DMS53 (cell line): ENCODE data around the gene SPINK1.
"Not testable (repeated sequence)": the region's sequence is repeated elsewhere in the genome, so short reads cannot be mapped to it uniquely, and the experiment has no call there.

ENCODE experiments used
- DNase-seq: peaks from one replicate; lab custom pipeline; 2025; lab: John Stamatoyannopoulos, UW

The SPINK1 gene

DNA sequence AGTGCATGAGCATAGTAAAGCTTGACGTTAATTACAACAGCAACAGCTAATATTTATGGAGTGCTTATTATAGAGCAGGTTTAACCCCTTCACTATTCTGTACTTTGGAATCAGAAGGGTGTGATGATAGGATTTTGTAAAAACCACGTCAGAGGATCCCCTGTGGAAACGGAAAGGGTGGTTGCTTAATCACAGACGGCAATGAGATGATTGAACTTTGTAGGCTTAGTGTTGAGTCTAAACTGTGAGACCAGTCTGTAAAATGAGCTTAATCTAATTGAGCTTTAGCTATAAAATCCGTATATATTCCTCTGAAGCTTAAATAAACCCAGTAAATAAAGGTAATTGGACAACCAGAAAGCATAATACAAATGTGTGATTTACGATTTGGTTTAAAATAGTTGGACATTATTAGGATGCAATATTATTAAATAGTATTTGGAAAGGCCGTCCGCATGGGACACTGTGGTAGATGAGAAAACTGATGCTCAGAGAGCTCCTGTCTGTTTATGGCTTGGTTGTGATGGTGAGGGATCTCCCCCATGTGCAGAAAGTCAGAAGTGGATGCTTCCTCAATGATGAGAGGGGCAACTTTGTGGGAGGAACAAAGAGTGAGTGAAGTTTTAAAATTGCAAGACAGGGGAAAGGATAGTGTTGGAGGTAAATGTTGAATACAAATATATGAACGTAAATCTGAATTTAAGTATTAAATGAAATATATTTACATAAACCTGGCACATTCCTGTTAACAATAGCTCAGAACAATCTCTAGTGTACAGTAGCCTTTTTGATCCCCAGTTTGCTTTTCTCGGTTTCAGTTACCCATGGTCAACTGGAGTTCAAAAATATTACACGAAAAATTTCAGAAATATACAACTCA is 23.7 kb upstream of the SPINK1 start:
- DNase-seq, result no peak

DNA sequence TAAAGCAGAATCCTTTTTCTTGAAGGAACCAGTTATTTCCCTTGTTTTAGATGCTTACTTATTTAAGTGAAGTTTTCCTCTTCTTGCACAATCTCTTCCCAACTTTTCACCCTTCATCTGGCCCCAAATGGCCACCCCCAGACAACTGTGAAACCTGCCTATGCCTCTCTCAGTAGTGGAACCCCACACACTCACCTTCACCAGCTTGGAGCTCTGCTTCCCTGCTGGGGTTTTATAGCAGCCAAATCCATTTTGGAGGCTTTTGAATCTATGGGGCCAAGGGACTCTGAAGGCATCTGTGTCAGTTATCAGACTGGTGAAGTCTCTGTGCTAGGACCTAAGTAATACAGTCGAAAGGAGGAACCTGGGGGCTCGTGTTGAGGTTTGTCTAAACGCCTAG is 22.9 kb upstream of the SPINK1 start:
- DNase-seq, result no peak

DNA sequence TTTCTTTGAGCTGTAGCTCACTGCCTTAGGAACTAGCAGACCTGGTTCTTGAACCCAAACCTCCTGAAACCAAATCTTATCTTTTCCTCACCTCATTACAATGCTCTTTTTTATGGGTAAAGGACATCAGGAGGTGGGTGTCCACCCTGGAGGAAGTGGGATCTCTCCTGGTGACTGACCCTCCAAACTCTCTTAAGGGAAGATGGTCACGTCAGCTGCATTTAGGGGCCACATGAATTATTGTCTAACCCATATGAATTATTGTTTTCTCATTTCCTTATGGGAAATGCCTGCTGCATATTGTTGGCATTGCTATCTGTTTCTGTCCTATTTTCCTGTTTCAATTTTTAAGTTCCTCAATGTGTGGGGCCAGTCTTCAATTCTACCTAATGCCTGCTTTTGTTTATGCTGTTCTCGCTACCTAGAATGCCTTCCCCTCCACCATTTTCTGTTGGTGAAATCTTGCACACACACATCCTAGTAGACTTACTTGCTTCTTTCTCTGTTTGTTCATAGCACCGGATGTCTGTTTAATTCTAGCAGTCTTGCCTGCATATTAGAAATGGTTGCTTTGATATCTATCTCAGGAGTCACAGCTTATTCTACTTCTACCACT is 22.0 kb upstream of the SPINK1 start:
- DNase-seq, result no peak

GRCh38 chr5:147852365-147852764 is 20.9 kb upstream of the SPINK1 start:
- DNase-seq, result no peak

GRCh38 chr5:147851578-147851977 is 20.1 kb upstream of the SPINK1 start:
- no peak for DNase-seq

DNA sequence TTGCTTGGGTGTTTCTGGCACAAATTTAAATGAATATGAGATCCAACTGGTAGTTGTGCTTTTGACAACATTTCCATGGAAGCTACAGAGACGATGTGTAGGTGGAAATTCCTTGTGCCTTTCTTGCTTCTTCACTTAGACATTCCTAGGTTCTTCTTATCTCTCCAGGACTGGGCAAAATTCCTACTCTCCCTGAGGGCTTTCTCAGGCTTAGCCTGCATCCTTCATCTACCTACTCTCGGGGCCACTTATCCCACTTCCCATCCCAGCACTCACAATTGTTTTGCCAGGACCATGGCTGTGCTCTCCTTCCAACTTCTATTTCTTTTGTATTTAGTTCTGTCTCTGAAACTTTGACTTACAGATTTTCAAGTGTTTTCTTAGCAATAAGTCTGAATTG is 17.8 kb upstream of the SPINK1 start:
- no peak for DNase-seq

GRCh38 chr5:147845618-147846017 is 14.1 kb upstream of the SPINK1 start:
- DNase-seq, result no peak

DNA sequence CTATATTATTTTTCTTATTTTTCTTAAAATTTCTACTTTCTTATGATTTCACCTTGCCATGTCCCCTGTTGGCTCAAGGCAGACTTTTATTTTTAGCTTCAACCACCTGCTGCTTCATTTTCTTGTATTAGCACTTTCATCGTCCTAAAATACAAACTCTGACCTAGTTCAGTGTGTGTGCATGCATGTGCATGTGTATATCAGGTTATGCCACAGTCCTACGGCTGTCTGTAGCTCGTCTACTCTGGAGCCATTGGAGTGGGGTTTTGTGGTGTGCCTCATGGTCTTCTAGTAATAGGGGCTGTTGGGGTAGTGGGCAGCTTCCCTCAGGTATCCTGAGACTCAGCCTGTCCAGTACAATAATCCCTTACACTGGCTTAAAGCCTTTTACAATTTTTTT is 13.4 kb upstream of the SPINK1 start:
- DNase-seq, result no peak

DNA sequence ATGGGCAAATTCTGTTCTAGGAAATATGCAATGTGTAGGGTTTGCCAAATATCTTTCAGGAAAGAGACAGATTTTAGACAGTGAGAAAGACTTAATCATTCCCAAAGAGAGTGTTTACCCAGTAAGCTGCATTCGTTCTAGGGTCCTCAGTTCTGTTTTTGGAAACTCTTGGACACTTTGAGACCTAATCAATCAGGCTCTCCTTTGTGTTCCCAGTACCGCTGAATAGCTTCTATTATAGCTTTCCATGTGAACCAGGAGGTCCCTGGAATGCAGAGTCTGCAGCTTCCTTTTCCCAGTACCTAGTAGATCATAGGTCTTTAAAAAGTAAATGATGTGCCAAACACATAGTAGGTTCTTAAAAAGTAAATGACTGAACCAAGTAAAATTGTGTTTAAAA is 11.4 kb upstream of the SPINK1 start:
- DNase-seq, result no peak

DNA sequence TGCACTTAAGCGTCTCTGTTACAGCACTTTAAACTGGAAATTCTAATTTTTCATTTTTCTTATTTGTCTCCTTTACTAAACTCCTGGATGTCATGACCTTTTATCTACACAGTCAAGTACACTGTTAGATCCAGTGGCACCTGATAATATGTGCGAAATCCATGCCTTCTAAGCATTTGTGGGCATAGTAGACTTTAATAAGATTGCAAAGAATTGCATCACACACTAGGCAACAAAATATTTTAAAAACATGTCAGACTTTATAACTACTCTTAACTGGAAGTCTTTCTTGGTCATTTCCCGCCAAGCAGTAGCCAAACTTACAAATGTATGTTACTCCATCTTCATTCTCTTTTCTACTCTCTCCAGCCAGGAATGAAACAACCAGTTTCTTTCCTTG is 5.0 kb upstream of the SPINK1 start:
- DNase-seq, result peak; percentile 26

GRCh38 chr5:147835386-147835798 is 3.9 kb upstream of the SPINK1 start:
- peak; percentile 97 for DNase-seq

- no peak for DNase-seq
Measured at GRCh38 chr5:147832541-147832940, 1.1 kb upstream of the SPINK1 start.

DNA sequence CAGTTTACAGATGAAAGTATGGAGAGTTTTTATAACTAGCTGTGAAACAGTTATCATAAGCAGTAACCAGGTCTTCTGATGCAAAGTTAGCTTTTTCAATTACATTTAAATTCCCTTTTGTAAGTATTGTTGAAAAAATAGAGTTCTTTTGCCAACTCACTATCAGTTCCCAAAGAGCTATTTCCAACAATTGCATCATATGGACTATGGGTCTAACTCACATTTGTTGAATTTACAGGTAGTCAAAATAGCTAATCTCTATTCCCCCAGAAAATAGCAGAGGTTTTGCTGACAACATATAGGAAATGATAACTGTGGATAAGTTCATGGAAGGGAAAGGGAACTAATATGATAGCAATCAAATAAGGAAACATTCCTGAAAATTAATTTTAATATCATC is 1.4 kb downstream of the SPINK1 start:
- DNase-seq, result peak; percentile 17

DNA sequence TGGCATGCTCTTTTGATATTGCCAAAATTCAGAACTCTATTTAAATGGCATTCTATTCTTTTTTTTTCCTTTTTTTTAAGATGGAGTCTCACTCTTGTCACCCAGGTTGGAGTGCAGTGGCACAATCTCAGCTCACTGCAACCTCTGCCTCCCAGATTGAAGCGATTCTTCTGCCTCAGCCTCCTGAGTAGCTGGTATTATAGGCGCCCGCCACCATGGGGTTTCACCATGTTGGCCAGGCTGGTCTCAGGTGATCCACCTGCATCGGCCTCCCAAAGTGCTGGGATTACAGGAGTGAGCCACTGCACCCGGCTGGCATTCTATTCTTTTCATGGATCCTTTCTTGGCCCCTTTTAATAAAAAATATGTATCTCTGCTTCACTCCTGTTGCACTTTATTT is 4.5 kb downstream of the SPINK1 start:
- DNase-seq, result not testable (repeated sequence)

DNA sequence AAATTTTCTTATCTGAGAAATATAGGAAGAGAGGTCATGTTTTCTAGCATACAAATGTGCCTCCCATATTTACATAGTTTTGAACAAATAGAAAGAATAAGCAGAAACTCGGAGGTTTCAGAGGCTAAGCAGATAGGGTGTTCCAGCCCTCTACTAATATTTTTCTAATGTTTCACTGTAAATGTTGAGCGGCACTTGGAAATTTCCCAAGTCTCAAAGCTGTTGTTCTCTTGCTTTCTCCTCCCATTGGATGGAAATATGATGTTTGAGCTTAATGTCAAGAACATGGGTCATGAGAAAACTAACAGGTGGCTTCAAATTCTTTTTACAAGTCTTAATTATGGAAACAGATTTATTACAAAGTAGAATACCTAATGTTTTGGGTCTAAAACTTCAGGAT is 5.1 kb downstream of the SPINK1 start:
- DNase-seq, result peak; percentile 10

DNA sequence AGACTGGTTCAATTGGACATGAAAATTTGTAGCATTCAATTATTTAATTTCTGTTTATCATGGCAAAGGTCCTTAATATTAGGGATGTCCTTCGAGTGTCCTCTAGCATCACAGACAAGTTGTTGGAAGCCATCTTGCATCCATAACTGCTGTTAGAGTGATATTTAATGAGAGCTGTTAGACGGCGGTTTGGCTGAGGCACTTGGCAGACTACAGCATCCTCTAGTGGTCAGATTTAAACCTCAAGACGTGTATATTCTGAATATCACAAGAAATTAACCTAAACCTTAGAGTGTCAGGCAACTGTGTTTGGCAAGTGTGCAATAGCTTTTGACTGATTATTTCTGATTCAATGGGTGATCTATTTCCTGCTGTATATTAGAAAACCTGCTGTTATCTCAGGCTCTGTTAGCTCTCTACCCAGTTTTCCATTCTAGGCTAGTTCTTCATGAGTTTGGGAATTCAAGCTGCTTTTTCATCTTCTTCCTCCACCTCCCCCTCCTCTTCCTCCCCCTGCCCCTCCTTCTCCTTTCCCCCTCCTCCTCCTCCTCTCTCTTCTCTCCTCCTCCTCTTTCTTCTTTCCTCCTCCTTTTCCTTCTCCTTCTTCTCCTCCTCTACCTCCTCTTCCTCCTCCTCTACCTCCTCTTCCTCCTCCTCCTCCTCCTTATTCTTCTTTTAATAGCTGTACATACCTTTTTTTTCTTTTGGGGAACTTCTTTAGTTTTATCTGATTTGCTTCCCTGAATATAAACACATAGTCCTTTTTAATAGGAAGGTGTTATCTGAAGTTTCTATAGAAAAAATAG is 8.6 kb downstream of the SPINK1 start:
- DNase-seq, result peak; percentile 86

DNA sequence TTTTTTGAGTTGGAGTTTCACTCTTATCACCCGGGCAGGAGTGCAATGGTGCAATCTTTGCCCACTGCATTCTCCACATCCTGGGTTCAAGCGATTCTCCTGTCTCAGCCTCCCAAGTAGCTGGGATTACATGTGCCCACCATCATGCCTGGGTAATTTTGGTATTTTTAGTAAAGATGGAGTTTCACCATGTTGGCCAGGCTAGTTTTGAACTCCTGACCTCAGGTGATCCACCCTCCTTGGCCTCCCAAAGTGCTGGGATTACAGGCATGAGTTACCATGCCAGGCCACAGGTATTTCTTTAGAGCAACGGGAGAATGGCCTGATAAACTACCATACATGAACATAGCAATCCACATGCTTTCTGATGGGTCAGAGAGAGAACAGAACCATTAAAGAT is 9.2 kb downstream of the SPINK1 start:
- DNase-seq, result not testable (repeated sequence)

GRCh38 chr5:147821766-147822165 is 9.7 kb downstream of the SPINK1 start:
- no peak for DNase-seq

- no peak for DNase-seq
Measured at GRCh38 chr5:147819261-147819770, 12.2 kb downstream of the SPINK1 start.

- no peak for DNase-seq
Measured at GRCh38 chr5:147818290-147818689, 13.2 kb downstream of the SPINK1 start.

- DNase-seq, result no peak
Measured at GRCh38 chr5:147813696-147814095, 17.8 kb downstream of the SPINK1 start.

- peak; percentile 53 for DNase-seq
Measured at GRCh38 chr5:147809830-147810666, 21.4 kb downstream of the SPINK1 start.
